ENCODE results near the gene MRPS14.
A peak's percentile ranks its signal among the peaks of the same experiment; 100 is the strongest.
"Not testable (repeated sequence)": the region's sequence is repeated elsewhere in the genome, so short reads cannot be mapped to it uniquely, and the experiment has no call there.

MRPS14 gene

GRCh38 chr1:175023043-175023921, at the start of gene MRPS14:
Gene MRPS14 (minus strand): TSS chr1:175023425. CDS start chr1:175023408, 17 bp downstream.
- peak; percentile 99 for DNase-seq (ENCODE audit: low spot score)

- no peak for DNase-seq (ENCODE audit: low spot score)
Measured at GRCh38 chr1:175072099-175072951, 49.1 kb upstream of the MRPS14 start.

GRCh38 chr1:175071276-175071943, 48.2 kb upstream of the MRPS14 start:
- no peak for DNase-seq (ENCODE audit: low spot score)

GRCh38 chr1:175070818-175071217, 47.6 kb upstream of the MRPS14 start:
- no peak for DNase-seq (ENCODE audit: low spot score)

- DNase-seq (ENCODE audit: low spot score) = no peak
Measured at GRCh38 chr1:175067362-175068106, 44.3 kb upstream of the MRPS14 start, which contains the start of gene TNN. Gene TNN (plus strand): TSS chr1:175067833. CDS start chr1:175077419, 9,586 bp downstream.

- DNase-seq (ENCODE audit: low spot score) = no peak
Measured at GRCh38 chr1:175062858-175063257, 39.6 kb upstream of the MRPS14 start.

- no peak for DNase-seq (ENCODE audit: low spot score)
Measured at GRCh38 chr1:175062339-175062738, 39.1 kb upstream of the MRPS14 start.

GRCh38 chr1:175054736-175055135, 31.5 kb upstream of the MRPS14 start:
- DNase-seq (ENCODE audit: low spot score) = no peak

GRCh38 chr1:175050992-175051391, 27.8 kb upstream of the MRPS14 start:
- no peak for DNase-seq (ENCODE audit: low spot score)

- no peak for DNase-seq (ENCODE audit: low spot score)
Measured at GRCh38 chr1:175045519-175045918, 22.3 kb upstream of the MRPS14 start.

- no peak for DNase-seq (ENCODE audit: low spot score)
Measured at GRCh38 chr1:175045097-175045496, 21.9 kb upstream of the MRPS14 start.

- DNase-seq (ENCODE audit: low spot score) = not testable (repeated sequence)
Measured at GRCh38 chr1:175044591-175044990, 21.4 kb upstream of the MRPS14 start.

- DNase-seq (ENCODE audit: low spot score) = no peak
Measured at GRCh38 chr1:175043824-175044223, 20.6 kb upstream of the MRPS14 start.

- DNase-seq (ENCODE audit: low spot score) = no peak
Measured at GRCh38 chr1:175042650-175043049, 19.4 kb upstream of the MRPS14 start.

- DNase-seq (ENCODE audit: low spot score) = no peak
Measured at GRCh38 chr1:175040324-175040879, 17.2 kb upstream of the MRPS14 start.

GRCh38 chr1:175037416-175037815, 14.2 kb upstream of the MRPS14 start:
- no peak for DNase-seq (ENCODE audit: low spot score)

- no peak for DNase-seq (ENCODE audit: low spot score)
Measured at GRCh38 chr1:175036476-175036875, 13.3 kb upstream of the MRPS14 start.

- no peak for DNase-seq (ENCODE audit: low spot score)
Measured at GRCh38 chr1:175035865-175036264, 12.6 kb upstream of the MRPS14 start.

GRCh38 chr1:175034775-175035174, 11.6 kb upstream of the MRPS14 start:
- no peak for DNase-seq (ENCODE audit: low spot score)

GRCh38 chr1:175033953-175034352, 10.7 kb upstream of the MRPS14 start:
- no peak for DNase-seq (ENCODE audit: low spot score)

GRCh38 chr1:175024773-175025172, 1.5 kb upstream of the MRPS14 start:
- no peak for DNase-seq (ENCODE audit: low spot score)
